GM21381 (cell line): ENCODE measurements around the gene TECPR1.

Source experiments
- ATAC-seq: cut with Tn5 transposase; IDR thresholded peaks from one replicate; pipeline ENCODE4 v1.9.1; 2021; ENCODE audit warnings: mild to moderate bottlenecking, moderate library complexity; ENCODE audit not compliant: unreplicated experiment

The TECPR1 gene

GRCh38 chr7:98251601-98252424 lies at the start of gene TECPR1:
Gene TECPR1 (minus strand): TSS chr7:98252232. CDS start chr7:98246146, 6,086 bp downstream.
- peak; percentile 98 for ATAC-seq

- ATAC-seq = no peak
These were observed 48.8 kb upstream of the TECPR1 start for GRCh38 chr7:98300595-98301372.

GRCh38 chr7:98297626-98298286 lies 45.7 kb upstream of the TECPR1 start:
- no peak for ATAC-seq

GRCh38 chr7:98296833-98297232 lies 44.8 kb upstream of the TECPR1 start:
- no peak for ATAC-seq

GRCh38 chr7:98295467-98296192 lies 43.6 kb upstream of the TECPR1 start:
- no peak for ATAC-seq

GRCh38 chr7:98294798-98295382 lies 42.9 kb upstream of the TECPR1 start:
- peak; percentile 57 for ATAC-seq

- no peak for ATAC-seq
These were observed 42.3 kb upstream of the TECPR1 start for GRCh38 chr7:98294326-98294725.

- no peak for ATAC-seq
These were observed 41.7 kb upstream of the TECPR1 start for GRCh38 chr7:98293746-98294145.

- ATAC-seq = no peak
These were observed 41.2 kb upstream of the TECPR1 start for GRCh38 chr7:98293265-98293664.

GRCh38 chr7:98291717-98292116 lies 39.7 kb upstream of the TECPR1 start:
- ATAC-seq = no peak

- no peak for ATAC-seq
These were observed 37.4 kb upstream of the TECPR1 start for GRCh38 chr7:98289333-98289875.

- ATAC-seq = no peak
These were observed 36.2 kb upstream of the TECPR1 start for GRCh38 chr7:98288064-98288823.

GRCh38 chr7:98287486-98287959 lies 35.5 kb upstream of the TECPR1 start:
- no peak for ATAC-seq

GRCh38 chr7:98286701-98287485 lies 34.9 kb upstream of the TECPR1 start:
- no peak for ATAC-seq

- no peak for ATAC-seq
These were observed 34.1 kb upstream of the TECPR1 start for GRCh38 chr7:98286093-98286539.

- no peak for ATAC-seq
These were observed 33.4 kb upstream of the TECPR1 start for GRCh38 chr7:98285157-98286092.

GRCh38 chr7:98284335-98285036 lies 32.5 kb upstream of the TECPR1 start:
- ATAC-seq = no peak
